Activated CD4-positive, alpha-beta T cell treated with anti-CD3 and anti-CD28 coated beads, Interleukin-2, amount 50 U/mL, for 24 hours (primary cell): ENCODE results near the gene STAB1.

Experiments
- DNase-seq, 2 donors: peaks; one replicate each; pipeline ENCODE4 v3.0.0-alpha.2; 2020; ENCODE audit warnings: low read depth in 1 of 2, low spot score in 1 of 2

The STAB1 gene

GRCh38 chr3:52494886-52495495 lies at the start of gene STAB1:
Gene STAB1, plus strand, starts transcription at chr3:52495338. Its CDS starts 76 bp downstream, at chr3:52495414.
- no peak for DNase-seq

GRCh38 chr3:52446042-52446441 lies 49.1 kb upstream of the STAB1 start:
- no peak for DNase-seq

GRCh38 chr3:52446631-52447511 lies 48.3 kb upstream of the STAB1 start:
- peak; percentile 48 to 66 for DNase-seq

GRCh38 chr3:52447512-52448355 lies 47.4 kb upstream of the STAB1 start:
- DNase-seq, result no peak

GRCh38 chr3:52450489-52451236 lies 44.5 kb upstream of the STAB1 start:
- DNase-seq, result no peak

GRCh38 chr3:52451237-52452083 lies 43.7 kb upstream of the STAB1 start:
- no peak for DNase-seq

- DNase-seq, result no peak
Observed at GRCh38 chr3:52452126-52452525, 43.0 kb upstream of the STAB1 start.

GRCh38 chr3:52452570-52453221 lies 42.4 kb upstream of the STAB1 start:
- DNase-seq, result no peak

- DNase-seq, result no peak
Observed at GRCh38 chr3:52453496-52454249, 41.5 kb upstream of the STAB1 start, which contains the start of gene TNNC1. Gene TNNC1, minus strand, starts transcription at chr3:52454041. Its CDS starts 26 bp downstream, at chr3:52454015.

GRCh38 chr3:52454250-52454937 lies 40.7 kb upstream of the STAB1 start:
- DNase-seq, result no peak

GRCh38 chr3:52454938-52455282 lies 40.2 kb upstream of the STAB1 start:
- no peak for DNase-seq

GRCh38 chr3:52455283-52456168 lies 39.6 kb upstream of the STAB1 start, which contains the start of gene NISCH:
Gene NISCH, plus strand, starts transcription at chr3:52455604. Its CDS starts 38 bp downstream, at chr3:52455642.
- peak; percentile 93 to 97 for DNase-seq

GRCh38 chr3:52456169-52456799 lies 38.9 kb upstream of the STAB1 start:
- no peak for DNase-seq

- no peak for DNase-seq
Observed at GRCh38 chr3:52456800-52457183, 38.3 kb upstream of the STAB1 start.

- DNase-seq, result no peak
Observed at GRCh38 chr3:52458031-52458760, 36.9 kb upstream of the STAB1 start.
